ENCODE data around the gene MYH9.

The MYH9 gene

GRCh38 chr22:36369922-36370791 lies 17.6 kb downstream of the MYH9 start:
- no peak for DNase-seq (ENCODE audit: extremely low read depth, insufficient read length)
- H3K36me3 ChIP-seq (ENCODE audit: control insufficient read depth, insufficient read depth, low read length), result peaks cover 19% of the 10 kb centered on the region
- TF ChIP-seq CTCF (IDR thresholded peaks at IDR 0.05; ENCODE audit: insufficient read depth, low read length, poor library complexity, severe bottlenecking), result no peak
- H3K27me3 ChIP-seq (replicated peaks; ENCODE audit: control insufficient read depth, insufficient read depth, low read length), result no peaks in the 10 kb centered on the region
- H3K4me3 ChIP-seq (replicated peaks; ENCODE audit: low read depth, low read length), result no peak overlapping the region

GRCh38 chr22:36369004-36369921 lies 18.5 kb downstream of the MYH9 start:
- H3K4me3 ChIP-seq (replicated peaks; ENCODE audit: low read depth, low read length), result no peak overlapping the region
- DNase-seq (ENCODE audit: extremely low read depth, insufficient read length), result no peak
- no peak for TF ChIP-seq CTCF (IDR thresholded peaks at IDR 0.05; ENCODE audit: insufficient read depth, low read length, poor library complexity, severe bottlenecking)
- H3K36me3 ChIP-seq (ENCODE audit: control insufficient read depth, insufficient read depth, low read length), result peaks cover 14% of the 10 kb centered on the region
- H3K27me3 ChIP-seq (replicated peaks; ENCODE audit: control insufficient read depth, insufficient read depth, low read length), result no peaks in the 10 kb centered on the region

- Histone ChIP-seq H3K4me3 (replicated peaks; ENCODE audit: low read depth, low read length) (no peak overlapping the region), H3K36me3 (ENCODE audit: control insufficient read depth, insufficient read depth, low read length) (peaks cover 15% of the 10 kb centered on the region), H3K27me3 (replicated peaks; ENCODE audit: control insufficient read depth, insufficient read depth, low read length) (no peaks in the 10 kb centered on the region)
- no peak for DNase-seq (ENCODE audit: extremely low read depth, insufficient read length)
- TF ChIP-seq CTCF (IDR thresholded peaks at IDR 0.05; ENCODE audit: insufficient read depth, low read length, poor library complexity, severe bottlenecking), result peak; percentile 52
Measured at GRCh38 chr22:36368359-36368983, 19.3 kb downstream of the MYH9 start.

GRCh38 chr22:36367479-36367878 lies 20.3 kb downstream of the MYH9 start:
- Histone ChIP-seq H3K27me3 (replicated peaks; ENCODE audit: control insufficient read depth, insufficient read depth, low read length) (no peaks in the 10 kb centered on the region), H3K36me3 (ENCODE audit: control insufficient read depth, insufficient read depth, low read length) (peaks cover 16% of the 10 kb centered on the region), H3K4me3 (replicated peaks; ENCODE audit: low read depth, low read length) (no peak overlapping the region)
- no peak for TF ChIP-seq CTCF (IDR thresholded peaks at IDR 0.05; ENCODE audit: insufficient read depth, low read length, poor library complexity, severe bottlenecking)
- DNase-seq (ENCODE audit: extremely low read depth, insufficient read length), result no peak

GRCh38 chr22:36367066-36367465 lies 20.7 kb downstream of the MYH9 start:
- Histone ChIP-seq H3K36me3 (ENCODE audit: control insufficient read depth, insufficient read depth, low read length) (peaks cover 16% of the 10 kb centered on the region), H3K27me3 (replicated peaks; ENCODE audit: control insufficient read depth, insufficient read depth, low read length) (no peaks in the 10 kb centered on the region), H3K4me3 (replicated peaks; ENCODE audit: low read depth, low read length) (no peak overlapping the region)
- no peak for TF ChIP-seq CTCF (IDR thresholded peaks at IDR 0.05; ENCODE audit: insufficient read depth, low read length, poor library complexity, severe bottlenecking)
- no peak for DNase-seq (ENCODE audit: extremely low read depth, insufficient read length)
